ENCODE results near the gene RBL2.

The RBL2 gene, protein sequence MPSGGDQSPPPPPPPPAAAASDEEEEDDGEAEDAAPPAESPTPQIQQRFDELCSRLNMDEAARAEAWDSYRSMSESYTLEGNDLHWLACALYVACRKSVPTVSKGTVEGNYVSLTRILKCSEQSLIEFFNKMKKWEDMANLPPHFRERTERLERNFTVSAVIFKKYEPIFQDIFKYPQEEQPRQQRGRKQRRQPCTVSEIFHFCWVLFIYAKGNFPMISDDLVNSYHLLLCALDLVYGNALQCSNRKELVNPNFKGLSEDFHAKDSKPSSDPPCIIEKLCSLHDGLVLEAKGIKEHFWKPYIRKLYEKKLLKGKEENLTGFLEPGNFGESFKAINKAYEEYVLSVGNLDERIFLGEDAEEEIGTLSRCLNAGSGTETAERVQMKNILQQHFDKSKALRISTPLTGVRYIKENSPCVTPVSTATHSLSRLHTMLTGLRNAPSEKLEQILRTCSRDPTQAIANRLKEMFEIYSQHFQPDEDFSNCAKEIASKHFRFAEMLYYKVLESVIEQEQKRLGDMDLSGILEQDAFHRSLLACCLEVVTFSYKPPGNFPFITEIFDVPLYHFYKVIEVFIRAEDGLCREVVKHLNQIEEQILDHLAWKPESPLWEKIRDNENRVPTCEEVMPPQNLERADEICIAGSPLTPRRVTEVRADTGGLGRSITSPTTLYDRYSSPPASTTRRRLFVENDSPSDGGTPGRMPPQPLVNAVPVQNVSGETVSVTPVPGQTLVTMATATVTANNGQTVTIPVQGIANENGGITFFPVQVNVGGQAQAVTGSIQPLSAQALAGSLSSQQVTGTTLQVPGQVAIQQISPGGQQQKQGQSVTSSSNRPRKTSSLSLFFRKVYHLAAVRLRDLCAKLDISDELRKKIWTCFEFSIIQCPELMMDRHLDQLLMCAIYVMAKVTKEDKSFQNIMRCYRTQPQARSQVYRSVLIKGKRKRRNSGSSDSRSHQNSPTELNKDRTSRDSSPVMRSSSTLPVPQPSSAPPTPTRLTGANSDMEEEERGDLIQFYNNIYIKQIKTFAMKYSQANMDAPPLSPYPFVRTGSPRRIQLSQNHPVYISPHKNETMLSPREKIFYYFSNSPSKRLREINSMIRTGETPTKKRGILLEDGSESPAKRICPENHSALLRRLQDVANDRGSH

GRCh38 chr16:53434377-53435065 is at the start of gene RBL2:
Gene RBL2, plus strand, starts transcription at chr16:53434471. Its CDS starts 86 bp downstream, at chr16:53434557.
- TF ChIP-seq GATA3 (IDR thresholded peaks at IDR 0.05; ENCODE audit: low read depth, low read length) = no peak
- no peak for TF ChIP-seq GATA2 (IDR thresholded peaks at IDR 0.05; ENCODE audit: low read depth, low read length)

DNA sequence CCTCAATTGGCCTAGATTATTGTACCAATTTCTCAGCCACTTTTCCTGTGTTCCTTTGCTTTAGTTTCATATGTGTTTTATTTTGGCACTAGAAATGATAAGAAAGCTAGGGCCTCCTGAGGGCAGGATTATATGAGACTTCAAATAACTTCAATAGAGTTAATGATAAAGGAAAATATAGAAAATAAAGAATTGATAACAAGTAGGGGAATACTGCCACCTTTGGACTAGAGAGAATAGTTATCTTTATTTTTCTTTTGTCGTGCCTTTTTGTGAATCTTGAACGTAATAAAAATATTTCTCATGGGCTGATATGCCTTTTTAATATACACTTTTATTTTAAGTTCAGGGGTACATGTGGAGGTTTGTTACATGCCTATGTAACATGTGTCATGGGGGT is 29.3 kb upstream of the RBL2 start:
- no peak for TF ChIP-seq GATA2 (IDR thresholded peaks at IDR 0.05; ENCODE audit: low read depth, low read length)
- TF ChIP-seq GATA3 (IDR thresholded peaks at IDR 0.05; ENCODE audit: low read depth, low read length) = no peak

- TF ChIP-seq GATA3 (IDR thresholded peaks at IDR 0.05; ENCODE audit: low read depth, low read length) (no peak), GATA2 (IDR thresholded peaks at IDR 0.05; ENCODE audit: low read depth, low read length) (no peak)
Measured at GRCh38 chr16:53412549-53412948, 21.7 kb upstream of the RBL2 start.

GRCh38 chr16:53413864-53414263 is 20.4 kb upstream of the RBL2 start:
- TF ChIP-seq GATA2 (IDR thresholded peaks at IDR 0.05; ENCODE audit: low read depth, low read length) = no peak
- no peak for TF ChIP-seq GATA3 (IDR thresholded peaks at IDR 0.05; ENCODE audit: low read depth, low read length)

DNA sequence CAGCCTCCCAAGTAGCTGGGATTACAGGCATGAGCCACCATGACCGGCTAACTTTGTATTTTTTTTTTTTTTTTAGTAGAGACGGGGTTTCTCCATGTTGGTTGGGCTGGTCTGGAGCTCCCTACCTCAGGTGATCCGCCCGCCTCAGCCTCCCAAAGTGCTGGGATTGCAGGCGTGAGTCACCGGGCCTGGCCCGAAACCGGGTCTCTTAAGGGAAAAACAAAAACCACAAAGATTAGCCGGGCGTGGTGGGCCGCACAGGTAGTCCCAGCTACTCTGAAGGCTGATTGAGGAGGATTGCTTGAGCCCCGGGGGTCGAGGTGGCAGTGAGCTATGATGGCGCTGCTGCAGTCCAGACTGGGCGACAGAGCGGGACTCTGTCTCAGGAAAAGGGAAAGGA is 19.9 kb upstream of the RBL2 start:
- no peak for TF ChIP-seq GATA3 (IDR thresholded peaks at IDR 0.05; ENCODE audit: low read depth, low read length)
- no peak for TF ChIP-seq GATA2 (IDR thresholded peaks at IDR 0.05; ENCODE audit: low read depth, low read length)

GRCh38 chr16:53415504-53415903 is 18.8 kb upstream of the RBL2 start:
- TF ChIP-seq GATA3 (IDR thresholded peaks at IDR 0.05; ENCODE audit: low read depth, low read length) = no peak
- no peak for TF ChIP-seq GATA2 (IDR thresholded peaks at IDR 0.05; ENCODE audit: low read depth, low read length)

GRCh38 chr16:53417011-53417410 is 17.3 kb upstream of the RBL2 start:
- TF ChIP-seq GATA3 (IDR thresholded peaks at IDR 0.05; ENCODE audit: low read depth, low read length) = no peak
- TF ChIP-seq GATA2 (IDR thresholded peaks at IDR 0.05; ENCODE audit: low read depth, low read length) = no peak

DNA sequence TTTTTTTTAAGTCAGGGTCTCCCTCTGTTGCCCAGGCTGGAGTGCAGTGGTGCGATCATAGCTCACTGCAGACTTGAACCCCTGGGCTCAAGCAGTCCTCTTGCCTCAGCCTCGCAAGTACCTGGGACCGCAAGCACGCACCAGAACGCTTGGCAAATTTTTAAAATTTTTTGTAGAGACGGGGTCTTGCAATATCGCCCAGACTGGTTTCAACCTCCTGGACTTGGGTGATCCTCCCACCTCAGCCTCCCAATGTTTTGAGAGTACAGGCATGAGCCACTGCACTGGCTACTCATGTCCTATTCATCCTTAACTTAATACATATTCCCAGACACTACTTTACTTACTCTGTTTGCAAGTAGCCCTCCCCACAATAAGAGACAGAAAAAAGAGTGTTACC is 16.3 kb upstream of the RBL2 start:
- TF ChIP-seq GATA2 (IDR thresholded peaks at IDR 0.05; ENCODE audit: low read depth, low read length) (no peak), GATA3 (IDR thresholded peaks at IDR 0.05; ENCODE audit: low read depth, low read length) (no peak)

- TF ChIP-seq GATA3 (IDR thresholded peaks at IDR 0.05; ENCODE audit: low read depth, low read length) = no peak
Measured at GRCh38 chr16:53421248-53421647, 13.0 kb upstream of the RBL2 start.

- no peak for TF ChIP-seq GATA3 (IDR thresholded peaks at IDR 0.05; ENCODE audit: low read depth, low read length)
- no peak for TF ChIP-seq GATA2 (IDR thresholded peaks at IDR 0.05; ENCODE audit: low read depth, low read length)
Measured at GRCh38 chr16:53428681-53429080, 5.6 kb upstream of the RBL2 start.

DNA sequence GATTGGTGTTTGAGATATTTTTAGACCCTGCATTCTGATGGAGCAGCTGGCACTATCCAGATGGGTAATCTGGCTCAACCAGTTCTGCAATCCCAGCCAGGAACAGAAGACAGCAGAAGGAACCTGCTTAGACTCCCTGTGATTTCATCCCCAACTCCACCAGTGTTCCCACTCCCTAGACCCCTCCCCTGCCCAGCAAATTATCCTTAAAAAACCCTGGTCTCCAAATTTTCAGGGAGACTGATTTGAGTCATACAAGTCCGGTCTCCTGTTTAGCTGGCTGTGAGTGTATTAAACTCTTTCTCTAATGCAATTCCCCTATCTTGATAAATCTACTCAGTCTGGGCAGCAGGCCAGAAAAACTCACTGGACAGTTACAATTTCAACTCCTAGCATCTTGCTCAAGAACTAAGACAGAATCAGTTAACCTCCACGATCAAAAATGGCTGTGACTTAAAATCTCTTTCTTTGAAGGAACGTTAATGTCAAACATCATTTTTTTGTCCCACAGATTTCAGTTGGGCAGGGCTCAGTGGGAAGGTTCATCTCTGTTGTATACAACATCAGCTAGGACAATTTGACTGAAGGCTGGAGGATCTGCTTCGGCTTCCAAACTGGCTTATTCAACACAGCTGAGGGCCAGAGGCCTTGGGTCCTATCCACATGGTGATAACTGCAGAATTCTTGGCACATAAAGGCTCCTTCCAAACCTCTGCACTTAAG is 4.9 kb upstream of the RBL2 start:
- TF ChIP-seq GATA2 (IDR thresholded peaks at IDR 0.05; ENCODE audit: low read depth, low read length) (peak; percentile 69), GATA3 (IDR thresholded peaks at IDR 0.05; ENCODE audit: low read depth, low read length) (peak; percentile 64)

GRCh38 chr16:53430363-53430762 is 3.9 kb upstream of the RBL2 start:
- TF ChIP-seq GATA2 (IDR thresholded peaks at IDR 0.05; ENCODE audit: low read depth, low read length) = no peak
- no peak for TF ChIP-seq GATA3 (IDR thresholded peaks at IDR 0.05; ENCODE audit: low read depth, low read length)

- TF ChIP-seq GATA2 (IDR thresholded peaks at IDR 0.05; ENCODE audit: low read depth, low read length) = no peak
- TF ChIP-seq GATA3 (IDR thresholded peaks at IDR 0.05; ENCODE audit: low read depth, low read length) = no peak
Measured at GRCh38 chr16:53433509-53433908, 762 bp upstream of the RBL2 start.

All from SH-SY5Y (cell line).